VCaP (cell line): ENCODE measurements around the gene ENAH.

Experiments used
- H3K27ac ChIP-seq: fragments of 450-650 bp; 2 replicates; pipeline ENCODE4 v1.5.1; 2017
- TF ChIP-seq, protein P1 (sequence below): fragments of 450-650 bp; conservative IDR thresholded peaks from 2 replicates; pipeline ENCODE4 v1.5.1; 2017; ENCODE audit warnings: mild to moderate bottlenecking, moderate library complexity

Gene ENAH

DNA sequence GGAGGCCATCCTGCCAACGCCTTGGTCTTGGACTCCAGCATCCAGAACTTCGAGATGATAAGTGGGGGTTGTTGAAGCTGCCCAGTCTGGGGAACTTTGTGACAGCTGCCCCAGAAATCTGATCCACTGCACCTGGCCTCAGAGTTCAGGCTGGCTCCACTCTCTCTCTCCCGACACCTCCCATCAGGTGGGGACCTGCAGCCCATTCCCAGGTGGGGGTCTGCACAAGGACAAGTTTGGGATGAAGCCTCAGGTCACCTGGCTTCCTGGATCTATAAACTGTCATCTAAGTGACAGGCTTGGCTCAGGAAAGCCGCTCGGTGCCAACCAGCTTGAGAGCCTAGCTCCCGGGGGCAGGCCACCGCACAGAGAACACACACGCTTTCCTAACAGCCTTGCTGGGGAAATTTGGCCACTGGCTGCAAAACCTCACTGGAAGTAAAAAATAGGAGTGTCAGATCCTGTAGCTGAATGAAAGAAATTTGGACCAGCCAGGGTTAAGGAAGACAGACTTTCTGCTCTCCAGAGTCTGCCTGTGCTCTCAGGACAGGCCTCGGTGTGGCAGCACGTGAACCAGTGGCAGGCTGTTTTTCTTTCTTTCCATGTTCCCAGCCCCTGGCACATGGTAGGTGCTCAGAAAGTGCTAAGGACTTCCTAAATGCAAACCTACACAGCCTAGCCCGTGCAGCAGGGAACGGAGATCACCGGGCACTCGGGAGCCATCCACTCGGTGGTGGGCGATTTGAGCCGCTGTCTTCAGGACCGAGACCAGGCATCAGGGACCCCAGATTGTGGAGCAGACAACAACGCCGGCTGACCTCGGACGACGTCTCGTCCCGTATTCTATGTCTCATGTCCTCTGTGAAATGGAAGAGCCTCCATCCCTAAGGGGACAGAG, 182.5 kb downstream of the ENAH start:
- H3K27ac ChIP-seq = no peak overlapping the region
- TF ChIP-seq, protein P1, sequence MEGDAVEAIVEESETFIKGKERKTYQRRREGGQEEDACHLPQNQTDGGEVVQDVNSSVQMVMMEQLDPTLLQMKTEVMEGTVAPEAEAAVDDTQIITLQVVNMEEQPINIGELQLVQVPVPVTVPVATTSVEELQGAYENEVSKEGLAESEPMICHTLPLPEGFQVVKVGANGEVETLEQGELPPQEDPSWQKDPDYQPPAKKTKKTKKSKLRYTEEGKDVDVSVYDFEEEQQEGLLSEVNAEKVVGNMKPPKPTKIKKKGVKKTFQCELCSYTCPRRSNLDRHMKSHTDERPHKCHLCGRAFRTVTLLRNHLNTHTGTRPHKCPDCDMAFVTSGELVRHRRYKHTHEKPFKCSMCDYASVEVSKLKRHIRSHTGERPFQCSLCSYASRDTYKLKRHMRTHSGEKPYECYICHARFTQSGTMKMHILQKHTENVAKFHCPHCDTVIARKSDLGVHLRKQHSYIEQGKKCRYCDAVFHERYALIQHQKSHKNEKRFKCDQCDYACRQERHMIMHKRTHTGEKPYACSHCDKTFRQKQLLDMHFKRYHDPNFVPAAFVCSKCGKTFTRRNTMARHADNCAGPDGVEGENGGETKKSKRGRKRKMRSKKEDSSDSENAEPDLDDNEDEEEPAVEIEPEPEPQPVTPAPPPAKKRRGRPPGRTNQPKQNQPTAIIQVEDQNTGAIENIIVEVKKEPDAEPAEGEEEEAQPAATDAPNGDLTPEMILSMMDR = no peak

DNA sequence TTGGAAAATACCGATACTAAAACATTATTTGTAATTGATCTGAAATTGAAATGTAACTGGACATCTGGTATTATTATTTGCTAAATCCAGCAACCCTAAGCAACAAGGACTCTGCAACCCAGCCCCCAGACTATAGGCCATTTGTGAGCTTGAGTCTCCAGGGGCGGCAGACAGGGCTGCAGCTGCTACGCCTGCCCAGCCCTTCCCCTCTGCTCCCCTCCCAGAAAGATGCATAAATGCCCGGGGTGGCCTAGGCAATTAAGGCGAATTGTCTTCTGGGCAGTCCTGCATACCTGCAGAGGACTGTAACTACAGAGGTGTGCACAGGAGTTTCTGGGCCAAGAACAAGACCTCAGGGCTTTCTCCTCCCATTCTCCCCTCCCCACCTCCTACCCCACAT, 183.9 kb downstream of the ENAH start:
- TF ChIP-seq, protein P1 = no peak

DNA sequence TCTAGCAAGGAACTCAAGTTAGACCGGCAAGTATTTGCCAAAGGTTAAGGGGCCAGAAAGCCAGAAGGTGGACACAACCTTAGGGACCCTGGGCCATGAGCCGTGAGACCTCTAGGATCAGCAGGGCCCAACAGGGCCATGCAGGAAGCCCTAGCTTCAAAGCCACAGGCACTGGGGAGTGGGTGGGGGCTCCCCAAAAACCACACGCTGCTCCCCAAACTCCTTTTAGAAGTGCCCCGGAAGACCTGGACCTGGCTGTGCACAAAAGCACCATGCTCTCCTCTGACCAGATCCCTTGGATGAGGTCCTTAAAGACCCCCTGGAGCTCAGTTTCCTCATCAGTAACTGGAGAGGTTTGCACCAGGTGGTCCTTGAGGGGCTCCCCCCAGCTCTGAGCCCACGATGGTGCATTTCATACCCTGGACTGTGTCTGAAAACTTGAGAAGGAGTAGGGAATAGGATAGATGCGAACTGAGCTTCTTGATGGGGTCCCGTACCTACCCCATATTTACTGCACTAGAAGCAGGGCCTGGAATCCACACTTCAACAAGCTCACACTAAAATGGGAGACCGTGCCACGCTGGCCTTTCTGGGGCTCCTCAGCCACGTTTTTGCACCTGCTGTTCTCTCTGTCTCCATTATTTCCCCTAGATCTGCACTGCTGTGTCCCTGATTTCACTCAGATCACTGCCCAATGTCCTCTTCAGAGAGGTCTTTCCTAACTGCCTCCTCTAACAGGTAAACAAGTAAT, 184.5 kb downstream of the ENAH start:
- TF ChIP-seq, protein P1 = no peak
- H3K27ac ChIP-seq = no peak overlapping the region

More for the DNA sequence above, 183.9 kb downstream of the ENAH start:
- H3K27ac ChIP-seq = no peak overlapping the region

DNA sequence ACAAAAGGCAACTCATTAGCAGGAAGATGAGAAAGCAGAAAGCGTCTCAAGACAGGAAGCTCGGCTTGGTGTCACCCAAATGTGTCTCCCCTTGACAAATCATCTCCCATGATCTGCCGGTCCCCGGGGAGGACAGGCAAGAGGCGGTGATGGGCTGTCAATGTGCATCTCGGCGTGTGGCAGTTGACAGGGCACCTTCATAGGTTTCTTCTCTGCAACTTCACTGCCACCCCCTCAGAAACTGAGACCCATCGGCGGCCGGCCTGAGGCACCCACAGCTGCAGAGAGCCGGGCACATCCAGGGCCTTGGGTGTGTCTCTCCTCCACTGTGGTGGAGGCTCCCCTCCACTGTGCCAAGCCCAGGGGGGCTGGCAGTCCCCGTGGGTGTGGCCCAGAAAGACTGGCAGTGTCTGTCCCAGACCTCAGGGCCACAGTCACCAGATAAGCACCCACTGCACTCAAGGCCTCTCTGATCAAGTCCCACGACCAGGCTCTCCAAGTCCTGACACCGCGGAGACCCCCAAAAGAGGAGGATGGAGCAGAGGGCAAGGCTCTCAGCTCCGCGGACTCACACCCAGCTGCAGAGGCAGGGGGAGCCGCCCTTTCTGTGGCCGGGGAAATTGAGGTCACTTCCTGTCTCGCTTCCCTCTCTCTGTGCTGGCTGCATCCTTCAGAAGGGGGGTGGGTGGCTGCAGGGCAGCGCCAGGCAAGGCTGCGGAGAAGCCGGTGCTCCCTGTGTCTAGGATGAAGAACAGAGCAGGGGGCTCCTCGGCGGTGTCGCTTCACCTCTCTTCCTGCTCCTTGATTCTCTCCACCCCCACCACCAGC, 185.5 kb downstream of the ENAH start:
- TF ChIP-seq, protein P1 = no peak
- H3K27ac ChIP-seq = no peak overlapping the region

DNA sequence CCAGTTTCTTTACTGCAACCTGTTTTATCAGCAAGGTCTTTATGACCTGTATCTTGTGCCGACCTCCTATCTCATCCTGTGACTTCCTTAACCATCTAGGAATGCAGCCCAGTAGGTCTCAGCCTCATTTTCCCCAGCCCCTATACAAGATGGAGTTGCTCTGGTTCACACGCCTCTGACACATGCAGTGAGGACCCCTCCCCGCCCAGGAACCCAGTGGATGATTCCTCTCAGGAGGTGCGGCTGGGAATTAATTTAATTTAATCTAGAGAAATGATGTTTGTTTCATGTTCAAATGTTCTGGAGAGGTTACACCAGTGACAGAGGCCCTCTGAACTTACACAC, 186.1 kb downstream of the ENAH start:
- TF ChIP-seq, protein P1 = no peak
- H3K27ac ChIP-seq = no peak overlapping the region

DNA sequence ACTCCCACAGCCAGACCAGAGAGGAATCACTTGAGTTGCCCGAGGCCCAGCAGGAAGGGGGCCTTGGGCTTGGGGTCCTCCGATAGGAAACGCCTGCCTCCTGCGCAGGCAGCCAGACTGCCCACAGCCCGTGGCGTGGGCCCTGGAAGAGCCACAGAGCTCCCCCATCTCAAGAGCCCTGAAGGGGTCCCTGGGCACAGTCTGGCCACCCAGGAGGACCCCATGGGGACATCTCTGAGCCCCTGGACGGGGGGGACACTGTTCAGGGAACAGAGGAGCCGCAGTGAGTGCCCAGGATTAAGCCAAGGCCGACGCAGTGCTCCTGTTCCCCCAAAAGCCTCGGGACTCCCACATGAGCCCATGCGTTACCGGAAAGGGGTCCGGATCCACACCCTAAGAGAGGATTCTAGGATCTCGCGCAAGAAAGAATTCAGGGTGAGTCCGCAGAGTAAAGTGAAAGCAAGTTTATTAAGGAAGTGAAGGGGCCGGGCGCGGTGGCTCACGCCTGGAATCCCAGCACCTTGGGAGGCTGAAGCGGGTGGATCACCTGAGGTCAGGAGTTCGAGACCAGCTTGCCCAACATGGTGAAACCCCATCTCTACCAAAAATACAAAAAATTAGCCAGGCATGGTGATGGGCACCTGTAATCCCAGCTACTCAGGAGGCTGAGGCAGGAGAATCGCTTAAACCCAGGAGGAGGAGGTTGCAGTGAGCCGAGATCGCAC, 187.0 kb downstream of the ENAH start:
- no peak overlapping the region for H3K27ac ChIP-seq
- TF ChIP-seq, protein P1 = no peak
